ENCODE measurements around the gene BORCS6.

DNA sequence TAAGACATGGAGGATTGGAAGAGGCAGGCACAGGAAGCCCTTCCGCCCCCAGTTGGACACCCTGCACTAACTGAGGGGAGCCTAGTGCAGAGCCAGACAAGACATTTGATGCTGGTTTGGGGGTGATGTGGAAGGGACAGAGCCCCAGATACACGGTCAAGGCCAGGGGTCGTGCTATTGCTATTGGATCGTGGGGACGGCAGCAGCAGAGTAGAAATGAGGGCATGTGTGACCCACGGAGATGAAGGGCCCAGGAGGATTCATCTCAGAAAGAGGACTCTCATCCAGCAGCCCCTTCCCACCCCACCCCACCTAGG lies 25.2 kb downstream of the BORCS6 start:
- TF ChIP-seq, protein P1, sequence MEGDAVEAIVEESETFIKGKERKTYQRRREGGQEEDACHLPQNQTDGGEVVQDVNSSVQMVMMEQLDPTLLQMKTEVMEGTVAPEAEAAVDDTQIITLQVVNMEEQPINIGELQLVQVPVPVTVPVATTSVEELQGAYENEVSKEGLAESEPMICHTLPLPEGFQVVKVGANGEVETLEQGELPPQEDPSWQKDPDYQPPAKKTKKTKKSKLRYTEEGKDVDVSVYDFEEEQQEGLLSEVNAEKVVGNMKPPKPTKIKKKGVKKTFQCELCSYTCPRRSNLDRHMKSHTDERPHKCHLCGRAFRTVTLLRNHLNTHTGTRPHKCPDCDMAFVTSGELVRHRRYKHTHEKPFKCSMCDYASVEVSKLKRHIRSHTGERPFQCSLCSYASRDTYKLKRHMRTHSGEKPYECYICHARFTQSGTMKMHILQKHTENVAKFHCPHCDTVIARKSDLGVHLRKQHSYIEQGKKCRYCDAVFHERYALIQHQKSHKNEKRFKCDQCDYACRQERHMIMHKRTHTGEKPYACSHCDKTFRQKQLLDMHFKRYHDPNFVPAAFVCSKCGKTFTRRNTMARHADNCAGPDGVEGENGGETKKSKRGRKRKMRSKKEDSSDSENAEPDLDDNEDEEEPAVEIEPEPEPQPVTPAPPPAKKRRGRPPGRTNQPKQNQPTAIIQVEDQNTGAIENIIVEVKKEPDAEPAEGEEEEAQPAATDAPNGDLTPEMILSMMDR (IDR thresholded peaks at IDR 0.05): no peak
- no peak for TF ChIP-seq POLR2A (IDR thresholded peaks at IDR 0.05)

Measured in Peyer's patch (tissue), 4 donors.